WTC11 (cell line): ENCODE data around the gene LEFTY1. TPM values are rescaled to one million over a fixed set of nuclear protein-coding genes. Genes with fewer than 3 reads are reported as not detected.
A peak's percentile ranks its signal among the peaks of the same experiment; 100 is the strongest.

ENCODE experiments used
- ATAC-seq: fragments of 200-7000 bp; cut with Tn5 transposase; 2 replicates; pipeline ENCODE4 v1.10.0; 2021; ENCODE audit warnings: mild to moderate bottlenecking, moderate library complexity
- CTCF ChIA-PET: fragments of 300-600 bp; sonication (Branson Sonifier 250); formaldehyde crosslinking; loops from one replicate; lab custom pipeline; 2021; ENCODE audit warnings: antibody characterized with exemption; lab: Charles Lee
- POLR2A ChIA-PET: fragments of 350-600 bp; sonication (Branson Sonifier 250); formaldehyde crosslinking; loops from one replicate; lab custom pipeline; 2021; ENCODE audit warnings: antibody characterized with exemption; lab: Charles Lee
- DNase-seq: peaks from one replicate; pipeline ENCODE4 v3.0.0; 2021; ENCODE audit warnings: low spot score
- H3K27ac Mint-ChIP-seq: 2 replicates; pipeline ENCODE4 v1.8.0; 2021; ENCODE audit warnings: mixed read lengths
- H3K27me3 Mint-ChIP-seq: 2 replicates; pipeline ENCODE4 v1.8.0; 2021; ENCODE audit warnings: low read depth, mild to moderate bottlenecking, moderate library complexity, mixed read lengths
- H3K36me3 Mint-ChIP-seq: 2 replicates; pipeline ENCODE4 v1.8.0; 2021; ENCODE audit warnings: mixed read lengths
- H3K4me1 Mint-ChIP-seq: 2 replicates; pipeline ENCODE4 v1.8.0; 2022; ENCODE audit warnings: mixed read lengths
- H3K4me3 Mint-ChIP-seq: 2 replicates; pipeline ENCODE4 v1.8.0; 2021; ENCODE audit warnings: mild to moderate bottlenecking, moderate library complexity, mixed read lengths
- H3K9me3 Mint-ChIP-seq: 2 replicates; pipeline ENCODE4 v1.8.0; 2021; ENCODE audit warnings: mixed read lengths
- ATF2 ChIP-seq: sonication (generic); formaldehyde crosslinking; IDR thresholded peaks from 2 replicates; pipeline ENCODE4 v1.8.1; 2022; ENCODE audit warnings: low read depth, missing genetic modification reagents, borderline replicate concordance
- CTCF ChIP-seq: fragments of 200-600 bp; IDR thresholded peaks from 2 replicates; pipeline ENCODE4 v1.8.0; 2022; ENCODE audit warnings: antibody characterized with exemption
- GABPB1 ChIP-seq: sonication (generic); formaldehyde crosslinking; IDR thresholded peaks from 2 replicates; pipeline ENCODE4 v1.8.1; 2023; ENCODE audit warnings: mild to moderate bottlenecking, missing genetic modification reagents
- MLX ChIP-seq: sonication (generic); formaldehyde crosslinking; IDR thresholded peaks from 2 replicates; pipeline ENCODE4 v1.8.1; 2023; ENCODE audit warnings: mild to moderate bottlenecking, missing genetic modification reagents, moderate library complexity
- OVOL2 ChIP-seq: fragments of 250-450 bp; sonication (Bioruptor Pico); IDR thresholded peaks from 2 replicates; pipeline ENCODE4 v1.9.0; 2021; ENCODE audit warnings: mild to moderate bottlenecking, borderline replicate concordance
- SP1 ChIP-seq: sonication (generic); formaldehyde crosslinking; conservative IDR thresholded peaks from 2 replicates; pipeline ENCODE4 v1.8.1; 2022; ENCODE audit warnings: missing genetic modification reagents
- USF1 ChIP-seq: sonication (generic); formaldehyde crosslinking; IDR thresholded peaks from 2 replicates; pipeline ENCODE4 v1.8.0; 2022; ENCODE audit warnings: mild to moderate bottlenecking, missing genetic modification reagents
- ZNF121 ChIP-seq: sonication (generic); formaldehyde crosslinking; IDR thresholded peaks from 2 replicates; pipeline ENCODE4 v1.8.0; 2023; ENCODE audit warnings: missing genetic modification reagents
- ZNF232 ChIP-seq: sonication (generic); formaldehyde crosslinking; IDR thresholded peaks from 2 replicates; pipeline ENCODE4 v1.8.0; 2022; ENCODE audit warnings: mild to moderate bottlenecking, missing genetic modification reagents
- ZNF396 ChIP-seq: fragments of 250-450 bp; sonication (Bioruptor Pico); IDR thresholded peaks from 2 replicates; pipeline ENCODE4 v1.8.0; 2021; ENCODE audit warnings: mild to moderate bottlenecking, moderate library complexity, borderline replicate concordance
- ZSCAN18 ChIP-seq: fragments of 250-450 bp; sonication (Bioruptor Pico); IDR thresholded peaks from 2 replicates; pipeline ENCODE4 v2.1.2; 2022; ENCODE audit warnings: mild to moderate bottlenecking, moderate library complexity
- total RNA-seq: library from RNA; stranded (reverse); gene quantifications from 3 replicates; pipeline ENCODE4 v1.2.3, GENCODE V29; 2021

The LEFTY1 gene
- total RNA-seq, 1 experiment from 2014 or later, result 52.9 TPM

GRCh38 chr1:225896937-225897549 is 8.1 kb upstream of the LEFTY1 start (continued):
- no peak for TF ChIP-seq USF1
- TF ChIP-seq ZNF396, result no peak
- no peak for TF ChIP-seq OVOL2 (CRISPR knock-in tag)
- TF ChIP-seq CTCF, result no peak

- ChIA-PET CTCF (no interaction called here), POLR2A (interaction anchor here (0.7 to 2.2 kb wide), 3 partner anchors 9 to 27 kb away, joined by 3 to 10 read pairs (median 6); partner anchors contain the start of gene TMEM63A)
- DNase-seq, result no peak
- H3K27ac Mint-ChIP-seq, result no peak overlapping the region
- no peaks in the 10 kb centered on the region for H3K36me3 Mint-ChIP-seq
- peaks cover 43% of the 10 kb centered on the region for H3K4me1 Mint-ChIP-seq
- H3K4me3 Mint-ChIP-seq, result no peak overlapping the region
- peaks cover 11% of the 10 kb centered on the region; the same call in 1 of the 2 replicates for H3K27me3 Mint-ChIP-seq
- TF ChIP-seq MLX (CRISPR knock-in tag) (no peak), ZNF232 (CRISPR knock-in tag) (no peak)
- H3K9me3 Mint-ChIP-seq, result no peaks in the 10 kb centered on the region
- no peak for ATAC-seq
These were observed 7.5 kb upstream of the LEFTY1 start for GRCh38 chr1:225896494-225896893.

GRCh38 chr1:225892307-225892706 is 3.4 kb upstream of the LEFTY1 start:
- Mint-ChIP-seq H3K27me3 (no peaks in the 10 kb centered on the region), H3K27ac (no peak overlapping the region), H3K4me1 (peaks cover 41% of the 10 kb centered on the region), H3K9me3 (no peaks in the 10 kb centered on the region), H3K4me3 (no peak overlapping the region), H3K36me3 (no peaks in the 10 kb centered on the region)
- ChIA-PET CTCF (interaction anchor here (2.3 kb wide), 1 partner anchor 10 kb away, joined by 10 read pairs; the partner anchor contains the start of gene TMEM63A), POLR2A (no interaction called here)
- DNase-seq, result no peak
- TF ChIP-seq SP1, result no peak
- peak; percentile 33; the same call in 1 of the 2 replicates for TF ChIP-seq ZNF121
- no peak for TF ChIP-seq ZSCAN18 (CRISPR knock-in tag)
- ATAC-seq, result no peak

- H3K4me1 Mint-ChIP-seq, result peaks cover 41% of the 10 kb centered on the region
- DNase-seq, result no peak
- CTCF ChIA-PET, result interaction anchor here (2.3 to 4.3 kb wide), 3 partner anchors 9 to 20 kb away, joined by 10 to 21 read pairs (median 15); partner anchors contain the start of gene TMEM63A
- TF ChIP-seq ATF2 (CRISPR knock-in tag) (no peak), GABPB1 (CRISPR knock-in tag) (peak; percentile 70), ZNF121 (peak; percentile 71)
- TF ChIP-seq, all 79 proteins: peak for 2
- 0 out of 2 replicates have a peak overlapping the region, but pooled peaks have one; percentile 58 for H3K27ac Mint-ChIP-seq
- H3K4me3 Mint-ChIP-seq, result no peak overlapping the region
- H3K36me3 Mint-ChIP-seq, result 0 out of 2 replicates have a peak, but pooled peaks cover 3% of the 10 kb centered on the region
- H3K9me3 Mint-ChIP-seq, result no peaks in the 10 kb centered on the region
- POLR2A ChIA-PET, result no interaction called here
- no peaks in the 10 kb centered on the region; the same call in 1 of the 2 replicates for H3K27me3 Mint-ChIP-seq
- ATAC-seq, result no peak
These were observed 2.5 kb upstream of the LEFTY1 start for GRCh38 chr1:225891229-225891972.
